IPS-18a (cell line): ENCODE results near the gene AAGAB.

ENCODE experiments used
- H3K27ac ChIP-seq: one replicate; pipeline ENCODE4 v1.5.1; 2013; ENCODE audit warnings: low read length
- H3K27me3 ChIP-seq: one replicate; pipeline ENCODE4 v1.6.1; 2013; ENCODE audit warnings: mild to moderate bottlenecking, low read length; ENCODE audit not compliant: control insufficient read depth, insufficient read depth
- H3K36me3 ChIP-seq: one replicate; pipeline ENCODE4 v1.6.1; 2013; ENCODE audit warnings: low read depth, low read length; ENCODE audit not compliant: control insufficient read depth
- H3K4me1 ChIP-seq: one replicate; pipeline ENCODE4 v1.6.1; 2013; ENCODE audit warnings: low read depth, low read length; ENCODE audit not compliant: control insufficient read depth
- H3K4me3 ChIP-seq: one replicate; pipeline ENCODE4 v1.5.1; 2013; ENCODE audit warnings: low read length
- H3K9ac ChIP-seq: one replicate; pipeline ENCODE4 v1.6.1; 2013; ENCODE audit warnings: mild to moderate bottlenecking, low read length, moderate library complexity
- H3K9me3 ChIP-seq: one replicate; pipeline ENCODE4 v1.6.1; 2013; ENCODE audit warnings: low read depth, low read length; ENCODE audit not compliant: control insufficient read depth

Gene AAGAB

DNA sequence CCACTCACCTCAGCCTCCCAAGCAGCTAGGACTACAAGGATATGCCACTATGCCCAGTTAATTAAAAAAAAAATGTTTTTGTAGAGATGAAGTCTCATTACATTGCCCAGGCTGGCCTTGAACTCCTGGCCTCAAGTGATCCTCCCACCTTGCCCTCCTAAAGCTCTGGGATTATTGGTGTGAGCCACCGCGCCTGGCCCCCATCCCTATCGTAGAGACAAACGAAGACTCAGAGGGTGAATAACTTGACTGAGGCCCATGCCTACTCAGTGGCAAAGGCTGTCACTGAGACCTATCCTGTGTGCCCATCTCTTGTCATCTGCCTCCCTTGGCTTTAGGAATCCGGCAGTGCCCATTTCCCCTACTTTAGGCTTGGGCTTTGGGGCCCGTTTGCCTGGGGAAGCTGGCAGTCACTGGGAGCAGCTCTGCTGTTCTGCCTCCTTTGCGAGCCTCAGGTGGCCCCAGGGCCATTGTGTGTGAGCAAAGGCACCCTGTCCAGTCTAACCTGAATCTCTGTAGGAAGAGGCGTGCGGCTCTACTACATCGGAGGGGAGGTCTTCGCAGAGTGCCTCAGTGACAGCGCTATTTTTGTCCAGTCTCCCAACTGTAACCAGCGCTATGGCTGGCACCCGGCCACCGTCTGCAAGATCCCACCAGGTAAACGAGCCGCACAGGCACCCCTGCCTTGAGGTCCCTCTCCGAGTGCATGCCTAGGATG, 70.1 kb downstream of the AAGAB start:
- no peaks in the 10 kb centered on the region for H3K9me3 ChIP-seq
- H3K9ac ChIP-seq, result no peak overlapping the region
- peaks cover 16% of the 10 kb centered on the region for H3K36me3 ChIP-seq
- H3K27me3 ChIP-seq, result no peaks in the 10 kb centered on the region
- H3K4me3 ChIP-seq, result no peak overlapping the region
- no peaks in the 10 kb centered on the region for H3K4me1 ChIP-seq
- no peak overlapping the region for H3K27ac ChIP-seq

DNA sequence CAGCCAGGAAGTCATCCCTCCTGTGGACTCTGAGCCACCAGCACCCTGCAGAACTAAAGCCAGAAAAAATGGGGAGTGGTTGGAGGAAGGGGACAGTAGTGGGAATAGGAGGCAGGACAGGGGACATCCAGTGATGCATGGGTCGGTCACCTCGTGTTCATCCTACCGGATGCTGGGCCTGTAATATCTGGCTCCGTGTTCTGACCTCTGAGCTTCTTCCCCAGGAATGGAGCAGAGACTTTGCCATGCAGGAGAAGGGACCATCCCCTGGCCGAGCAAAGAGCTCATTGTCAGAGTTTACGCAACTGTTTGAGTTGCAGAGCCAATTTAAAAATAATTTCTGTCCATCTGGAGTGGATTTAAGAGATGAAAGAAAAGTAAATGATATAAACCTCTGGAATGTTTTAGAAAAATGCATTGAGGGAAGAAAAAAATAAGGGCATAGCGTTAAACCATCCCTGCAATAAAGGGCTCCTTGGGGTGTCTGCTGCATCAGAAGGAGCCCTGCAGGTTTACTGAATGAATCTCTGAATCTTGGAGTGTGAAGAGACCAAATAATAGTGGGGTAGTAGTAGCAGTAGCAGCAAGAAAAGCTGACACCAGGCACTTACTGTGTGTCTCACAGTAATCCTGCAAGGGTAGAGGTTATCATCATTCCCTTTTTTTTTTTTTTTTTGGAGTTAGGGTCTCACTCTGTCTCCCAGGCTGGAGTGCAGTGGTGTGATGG, 70.9 kb downstream of the AAGAB start:
- H3K36me3 ChIP-seq, result peaks cover 10% of the 10 kb centered on the region
- no peak overlapping the region for H3K9ac ChIP-seq
- no peak overlapping the region for H3K27ac ChIP-seq
- H3K4me3 ChIP-seq, result no peak overlapping the region
- no peaks in the 10 kb centered on the region for H3K4me1 ChIP-seq
- H3K27me3 ChIP-seq, result no peaks in the 10 kb centered on the region
- H3K9me3 ChIP-seq, result no peaks in the 10 kb centered on the region

DNA sequence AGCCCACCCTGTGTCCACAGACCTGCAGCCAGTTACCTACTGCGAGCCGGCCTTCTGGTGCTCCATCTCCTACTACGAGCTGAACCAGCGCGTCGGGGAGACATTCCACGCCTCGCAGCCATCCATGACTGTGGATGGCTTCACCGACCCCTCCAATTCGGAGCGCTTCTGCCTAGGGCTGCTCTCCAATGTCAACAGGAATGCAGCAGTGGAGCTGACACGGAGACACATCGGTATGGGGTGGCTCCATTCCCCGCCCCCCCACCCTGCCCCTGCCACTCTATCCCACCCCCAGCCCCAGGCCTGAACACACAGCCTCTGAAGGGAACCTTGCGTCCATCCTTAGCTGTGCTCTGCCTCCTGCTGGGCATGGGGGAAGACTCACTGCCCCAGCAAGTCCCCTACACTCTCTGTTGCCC, 73.2 kb downstream of the AAGAB start:
- Histone ChIP-seq H3K9ac (no peak overlapping the region), H3K36me3 (peaks cover 4% of the 10 kb centered on the region), H3K27me3 (no peaks in the 10 kb centered on the region), H3K9me3 (no peaks in the 10 kb centered on the region), H3K4me1 (peaks cover 9% of the 10 kb centered on the region), H3K4me3 (no peak overlapping the region), H3K27ac (no peak overlapping the region)

DNA sequence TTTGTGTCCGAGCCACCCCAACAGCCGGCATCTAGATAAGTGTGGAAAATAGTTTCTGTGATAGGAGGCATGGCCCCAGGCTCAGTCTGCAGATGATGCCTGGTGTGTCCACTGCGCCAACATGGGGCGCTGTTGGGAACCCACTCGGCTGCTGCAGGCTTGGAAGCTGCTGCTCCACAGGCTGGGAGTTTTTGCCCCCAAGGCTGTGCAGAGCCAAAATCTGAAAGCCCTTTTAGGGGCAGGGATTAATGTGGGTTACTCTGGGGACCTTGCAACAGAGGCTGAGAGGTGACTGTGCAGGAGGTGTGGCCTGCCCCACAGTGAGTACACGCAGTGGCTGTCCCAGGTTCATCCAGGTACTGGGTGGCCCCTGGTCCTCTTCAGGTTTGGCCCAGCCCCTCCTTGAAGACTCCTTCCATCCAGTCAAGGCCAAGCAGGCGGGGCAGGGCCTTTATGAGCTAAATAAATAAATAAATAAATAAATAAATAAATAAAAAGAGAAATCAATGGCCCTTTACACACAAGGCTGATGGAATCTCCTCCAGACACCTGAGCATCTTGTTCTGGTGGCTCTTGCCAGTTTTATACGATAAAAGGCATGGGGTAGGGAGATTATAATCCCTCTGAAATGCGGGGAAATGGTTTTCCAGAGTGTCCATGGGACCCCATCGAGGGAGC, 73.8 kb downstream of the AAGAB start:
- no peak overlapping the region for H3K27ac ChIP-seq

DNA sequence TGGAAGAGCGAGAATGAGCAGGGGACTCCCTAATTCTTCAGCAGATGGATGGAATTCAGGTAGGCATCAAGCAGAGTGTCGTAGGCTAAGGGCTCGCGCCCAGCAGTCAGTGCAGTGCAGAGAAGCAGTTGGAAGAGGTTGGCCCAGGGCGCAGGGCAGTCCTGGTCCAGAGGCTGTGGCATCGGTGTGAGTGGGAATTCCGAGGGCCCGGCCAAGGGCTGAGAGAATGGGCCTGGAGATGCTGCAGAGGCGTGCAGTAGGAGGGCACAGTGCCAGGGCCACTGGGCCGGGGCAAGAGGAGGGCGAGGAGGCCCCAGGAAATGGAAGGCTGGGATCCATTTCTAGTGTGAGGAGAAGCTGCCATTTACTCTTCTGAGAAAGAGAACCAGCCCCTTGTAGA, 74.4 kb downstream of the AAGAB start:
- Histone ChIP-seq H3K4me3 (no peak overlapping the region), H3K36me3 (no peaks in the 10 kb centered on the region), H3K9me3 (no peaks in the 10 kb centered on the region), H3K4me1 (peaks cover 20% of the 10 kb centered on the region), H3K9ac (no peak overlapping the region), H3K27ac (no peak overlapping the region), H3K27me3 (no peaks in the 10 kb centered on the region)

More for the DNA sequence above, 73.8 kb downstream of the AAGAB start:
- Histone ChIP-seq H3K36me3 (peaks cover under 1% of the 10 kb centered on the region), H3K9me3 (no peaks in the 10 kb centered on the region), H3K27me3 (no peaks in the 10 kb centered on the region), H3K9ac (no peak overlapping the region), H3K4me1 (peaks cover 14% of the 10 kb centered on the region), H3K4me3 (no peak overlapping the region)

DNA sequence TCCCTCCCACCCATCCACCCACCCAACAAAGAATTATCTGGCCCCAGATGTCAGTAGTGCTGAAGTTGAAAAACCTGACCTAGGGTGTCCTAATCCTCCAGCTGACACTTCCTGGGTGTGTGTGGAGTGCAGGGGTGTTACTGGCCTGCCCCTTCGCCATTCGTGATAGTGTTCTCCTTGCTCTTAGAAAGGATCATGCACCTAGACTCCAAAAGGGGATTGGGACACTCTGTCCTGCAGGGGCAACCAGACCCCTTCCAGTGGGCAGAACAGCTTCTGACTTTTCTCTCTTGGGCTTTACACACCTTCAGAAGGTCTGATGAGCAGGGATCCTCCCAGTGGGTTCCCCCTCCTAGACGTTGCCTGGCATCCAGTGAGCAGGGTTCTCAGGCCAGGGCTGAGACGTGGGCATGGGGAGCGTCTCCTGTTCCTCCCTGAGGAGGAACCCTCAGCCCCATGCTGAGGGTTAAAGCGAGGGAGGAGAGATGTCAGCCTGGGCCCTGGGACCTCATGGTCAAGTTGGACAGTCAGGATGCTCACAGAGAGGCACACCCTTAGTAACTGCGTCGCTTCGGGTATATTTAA, 75.0 kb downstream of the AAGAB start:
- H3K4me1 ChIP-seq, result peaks cover 23% of the 10 kb centered on the region
- no peak overlapping the region for H3K27ac ChIP-seq
- no peak overlapping the region for H3K9ac ChIP-seq
- no peaks in the 10 kb centered on the region for H3K36me3 ChIP-seq
- no peaks in the 10 kb centered on the region for H3K27me3 ChIP-seq
- no peak overlapping the region for H3K4me3 ChIP-seq
- no peaks in the 10 kb centered on the region for H3K9me3 ChIP-seq

DNA sequence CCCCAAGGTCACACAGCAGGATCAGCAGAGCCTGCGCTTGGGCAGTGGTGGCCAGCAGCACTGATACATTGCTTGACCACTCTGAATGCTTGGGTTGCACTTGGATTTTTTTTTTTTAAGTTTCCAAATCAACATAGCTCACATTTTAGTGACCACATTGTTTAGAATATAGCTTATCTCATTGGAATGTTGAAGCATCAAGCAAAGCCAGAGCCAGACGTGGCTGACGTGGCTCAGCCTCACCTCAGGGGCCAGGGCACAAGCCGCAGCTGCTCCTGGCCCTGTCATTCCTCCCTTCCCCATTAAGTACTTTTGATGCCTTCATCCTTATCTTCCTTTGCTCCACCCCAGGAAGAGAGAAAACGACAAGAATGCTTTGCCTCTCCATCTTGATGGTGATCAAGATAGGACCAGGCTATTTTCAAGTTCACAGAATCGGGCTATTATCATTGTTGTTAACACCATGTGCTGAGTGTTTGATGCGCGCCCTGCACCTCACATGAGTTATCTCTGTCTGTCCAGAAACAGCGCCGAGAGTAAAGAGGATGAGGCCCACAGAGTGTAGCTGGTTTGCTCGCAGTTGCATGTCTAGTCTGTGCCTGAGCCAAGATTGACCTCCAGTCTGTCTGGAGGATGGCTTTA, 75.8 kb downstream of the AAGAB start:
- no peaks in the 10 kb centered on the region for H3K27me3 ChIP-seq
- no peak overlapping the region for H3K9ac ChIP-seq
- no peaks in the 10 kb centered on the region for H3K36me3 ChIP-seq
- no peak overlapping the region for H3K27ac ChIP-seq
- H3K9me3 ChIP-seq, result no peaks in the 10 kb centered on the region
- H3K4me1 ChIP-seq, result peaks cover 23% of the 10 kb centered on the region
- H3K4me3 ChIP-seq, result no peak overlapping the region

DNA sequence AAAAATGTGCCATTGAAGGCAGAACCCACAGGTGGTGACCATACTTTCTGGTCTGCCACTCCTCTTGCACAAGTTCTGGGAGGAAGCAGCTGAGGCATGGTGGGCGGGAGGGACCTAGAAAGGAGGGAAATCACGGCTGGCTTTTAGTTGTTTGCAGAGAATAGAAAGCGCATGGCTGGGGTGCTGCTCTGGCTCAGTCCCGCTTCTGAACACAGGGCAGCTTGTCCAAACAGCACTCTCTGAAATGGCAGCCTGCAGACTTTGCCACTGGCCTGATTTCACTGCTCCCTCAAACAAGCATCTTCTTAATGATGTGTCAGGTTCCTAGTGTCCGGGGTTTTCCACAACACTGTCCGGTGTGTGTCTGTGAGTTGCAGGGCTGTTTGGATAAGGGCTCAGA, 76.7 kb downstream of the AAGAB start:
- H3K36me3 ChIP-seq, result no peaks in the 10 kb centered on the region
- peaks cover 23% of the 10 kb centered on the region for H3K4me1 ChIP-seq
- H3K27me3 ChIP-seq, result no peaks in the 10 kb centered on the region
- H3K27ac ChIP-seq, result no peak overlapping the region
- no peak overlapping the region for H3K9ac ChIP-seq
- no peaks in the 10 kb centered on the region for H3K9me3 ChIP-seq
- H3K4me3 ChIP-seq, result no peak overlapping the region

DNA sequence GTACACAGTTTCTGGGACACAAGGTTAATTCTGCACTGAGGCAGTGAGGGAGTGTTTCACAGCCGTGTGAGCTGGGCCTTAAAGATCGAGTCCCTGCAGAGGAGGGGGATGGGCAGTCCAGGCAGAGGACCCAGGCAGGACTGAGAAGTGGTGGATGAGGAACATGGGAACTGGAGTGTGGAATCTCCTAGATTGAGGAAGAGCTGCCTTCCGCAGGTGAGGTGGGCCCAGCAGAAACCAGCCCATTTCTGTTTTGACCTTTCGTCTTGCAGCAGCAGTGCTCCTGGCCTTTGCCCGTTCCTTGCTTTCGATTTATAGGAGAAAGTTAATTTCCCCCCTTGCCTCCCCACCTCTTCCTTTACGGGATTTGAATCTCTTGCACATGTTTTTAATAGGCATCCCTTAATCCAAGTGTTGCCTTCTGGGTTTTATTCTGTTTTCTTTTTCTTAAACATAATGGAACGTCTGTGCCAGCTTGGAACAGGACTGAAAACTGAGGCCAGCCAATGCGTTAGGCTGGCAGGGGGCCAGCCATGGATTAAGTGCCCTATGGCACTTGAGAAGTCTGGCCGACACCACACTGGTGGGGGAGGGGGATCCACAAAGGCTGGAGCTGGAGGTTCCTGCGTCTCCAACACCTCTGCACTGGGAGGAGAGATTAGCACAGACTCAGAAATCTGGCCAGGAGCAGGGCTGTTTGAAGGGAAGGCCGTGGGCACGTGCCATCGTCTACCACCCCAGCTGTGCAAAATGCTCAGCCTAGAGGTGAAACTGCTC, 78.1 kb downstream of the AAGAB start:
- Histone ChIP-seq H3K27me3 (no peaks in the 10 kb centered on the region), H3K4me3 (no peak overlapping the region), H3K9me3 (no peaks in the 10 kb centered on the region), H3K27ac (no peak overlapping the region), H3K4me1 (peaks cover 23% of the 10 kb centered on the region), H3K9ac (no peak overlapping the region), H3K36me3 (no peaks in the 10 kb centered on the region)

DNA sequence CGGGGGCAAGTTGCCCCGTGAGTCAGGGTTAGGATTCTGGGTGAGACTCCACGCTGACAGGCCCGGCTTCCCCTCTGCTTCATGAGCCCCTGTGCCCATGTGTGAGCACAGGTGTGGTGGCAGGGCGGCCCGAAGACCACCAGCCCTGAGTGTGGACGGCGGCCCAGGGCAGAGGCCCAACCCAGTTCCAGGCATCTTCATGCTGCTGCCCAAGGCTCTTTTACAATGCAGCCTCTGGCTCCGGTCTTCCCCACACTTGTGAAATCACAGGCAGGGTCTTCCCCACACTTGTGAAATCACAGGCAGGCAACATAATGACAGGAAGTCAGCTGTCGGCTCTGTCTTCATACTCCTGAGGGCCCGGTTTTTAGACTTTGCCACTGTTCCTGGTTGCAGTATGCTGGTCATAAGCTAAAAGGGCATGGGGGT, 78.8 kb downstream of the AAGAB start:
- no peak overlapping the region for H3K9ac ChIP-seq
- no peaks in the 10 kb centered on the region for H3K9me3 ChIP-seq
- no peaks in the 10 kb centered on the region for H3K36me3 ChIP-seq

More for the DNA sequence above, 78.8 kb downstream of the AAGAB start:
- no peak overlapping the region for H3K4me3 ChIP-seq
- no peak overlapping the region for H3K27ac ChIP-seq
- H3K27me3 ChIP-seq, result no peaks in the 10 kb centered on the region
- H3K4me1 ChIP-seq, result peaks cover 23% of the 10 kb centered on the region
